ENCODE results near the gene PRR5L. TPM values are rescaled to one million over a fixed set of nuclear protein-coding genes. Genes with fewer than 3 reads are reported as not detected.

Gene PRR5L
- total RNA-seq, 1 donor from 2014 or later, result 14.7 TPM

GRCh38 chr11:36464720-36465119 lies 168.6 kb downstream of the PRR5L start:
- TF ChIP-seq EZH2 (IDR thresholded peaks at IDR 0.05) (no peak), EZH2phosphoT487 (IDR thresholded peaks at IDR 0.05) (no peak), CTCF (IDR thresholded peaks at IDR 0.05) (no peak)
- DNase-seq (ENCODE audit: low spot score), result no peak
- peaks cover 36% of the 10 kb centered on the region for H3K36me3 Mint-ChIP-seq
- H3K79me2 ChIP-seq (ENCODE audit: low read depth), result no peaks in the 10 kb centered on the region
- H3K27me3 ChIP-seq, result no peaks in the 10 kb centered on the region
- no peak overlapping the region for H3K4me3 ChIP-seq
- H3K27me3 Mint-ChIP-seq (ENCODE audit: insufficient read depth, low read depth), result peaks cover 6% of the 10 kb centered on the region
- no peak overlapping the region for H3K27ac Mint-ChIP-seq
- no peaks in the 10 kb centered on the region for H3K9me3 ChIP-seq (ENCODE audit: low read depth)
- no peak overlapping the region for H3K9ac ChIP-seq
- H3K9me3 Mint-ChIP-seq, result no peaks in the 10 kb centered on the region
- H3K4me2 ChIP-seq, result no peak overlapping the region
- no peak overlapping the region for H2AFZ ChIP-seq (replicated peaks)
- no peak overlapping the region for H3K4me3 Mint-ChIP-seq
- no peaks in the 10 kb centered on the region for H3K36me3 ChIP-seq
- no peak overlapping the region for H3K27ac ChIP-seq
- peaks cover 19% of the 10 kb centered on the region for H3K4me1 ChIP-seq
- H3F3A ChIP-seq (ENCODE audit: low read depth), result peaks cover 5% of the 10 kb centered on the region
- no peaks in the 10 kb centered on the region for H4K20me1 ChIP-seq (ENCODE audit: low read depth)
- H3K4me1 Mint-ChIP-seq, result peaks cover 17% of the 10 kb centered on the region

- no peak for DNase-seq (ENCODE audit: low spot score)
- H3K4me2 ChIP-seq, result no peak overlapping the region
- Mint-ChIP-seq H3K9me3 (no peaks in the 10 kb centered on the region), H3K4me3 (no peak overlapping the region), H3K4me1 (peaks cover 12% of the 10 kb centered on the region), H3K27me3 (ENCODE audit: insufficient read depth, low read depth) (peaks cover 4% of the 10 kb centered on the region), H3K36me3 (peaks cover 36% of the 10 kb centered on the region), H3K27ac (no peak overlapping the region)
- no peak overlapping the region for H2AFZ ChIP-seq (replicated peaks)
- peaks cover 11% of the 10 kb centered on the region for H3K4me1 ChIP-seq
- H4K20me1 ChIP-seq (ENCODE audit: low read depth), result no peaks in the 10 kb centered on the region
- no peak overlapping the region for H3K4me3 ChIP-seq
- no peaks in the 10 kb centered on the region for H3K36me3 ChIP-seq
- no peak overlapping the region for H3K9ac ChIP-seq
- TF ChIP-seq CTCF (IDR thresholded peaks at IDR 0.05) (no peak), EZH2phosphoT487 (IDR thresholded peaks at IDR 0.05) (no peak), EZH2 (IDR thresholded peaks at IDR 0.05) (no peak)
- peaks cover 5% of the 10 kb centered on the region for H3F3A ChIP-seq (ENCODE audit: low read depth)
- no peaks in the 10 kb centered on the region for H3K79me2 ChIP-seq (ENCODE audit: low read depth)
- H3K27ac ChIP-seq, result no peak overlapping the region
- H3K9me3 ChIP-seq (ENCODE audit: low read depth), result no peaks in the 10 kb centered on the region
- H3K27me3 ChIP-seq, result no peaks in the 10 kb centered on the region
Measured at GRCh38 chr11:36465449-36466163, 169.5 kb downstream of the PRR5L start.

GRCh38 chr11:36467012-36467411 lies 170.9 kb downstream of the PRR5L start:
- Mint-ChIP-seq H3K4me3 (no peak overlapping the region), H3K36me3 (peaks cover 28% of the 10 kb centered on the region), H3K9me3 (no peaks in the 10 kb centered on the region), H3K27ac (peak overlapping the region; percentile 82), H3K27me3 (ENCODE audit: insufficient read depth, low read depth) (peaks cover 4% of the 10 kb centered on the region), H3K4me1 (peaks cover 12% of the 10 kb centered on the region)
- no peaks in the 10 kb centered on the region for H3K79me2 ChIP-seq (ENCODE audit: low read depth)
- H3K27ac ChIP-seq, result no peak overlapping the region
- no peaks in the 10 kb centered on the region for H3K36me3 ChIP-seq
- H3K9ac ChIP-seq, result no peak overlapping the region
- H2AFZ ChIP-seq (replicated peaks), result no peak overlapping the region
- TF ChIP-seq CTCF (IDR thresholded peaks at IDR 0.05) (no peak), EZH2phosphoT487 (IDR thresholded peaks at IDR 0.05) (no peak), EZH2 (IDR thresholded peaks at IDR 0.05) (no peak)
- no peak overlapping the region for H3K4me3 ChIP-seq
- H3K9me3 ChIP-seq (ENCODE audit: low read depth), result no peaks in the 10 kb centered on the region
- peaks cover 11% of the 10 kb centered on the region for H3K4me1 ChIP-seq
- H3K27me3 ChIP-seq, result no peaks in the 10 kb centered on the region
- no peaks in the 10 kb centered on the region for H4K20me1 ChIP-seq (ENCODE audit: low read depth)
- no peak for DNase-seq (ENCODE audit: low spot score)
- H3K4me2 ChIP-seq, result no peak overlapping the region
- peaks cover 5% of the 10 kb centered on the region for H3F3A ChIP-seq (ENCODE audit: low read depth)

Measured in neural progenitor cell (in vitro differentiated cells).